ENCODE results near the gene PTPN14.

DNA sequence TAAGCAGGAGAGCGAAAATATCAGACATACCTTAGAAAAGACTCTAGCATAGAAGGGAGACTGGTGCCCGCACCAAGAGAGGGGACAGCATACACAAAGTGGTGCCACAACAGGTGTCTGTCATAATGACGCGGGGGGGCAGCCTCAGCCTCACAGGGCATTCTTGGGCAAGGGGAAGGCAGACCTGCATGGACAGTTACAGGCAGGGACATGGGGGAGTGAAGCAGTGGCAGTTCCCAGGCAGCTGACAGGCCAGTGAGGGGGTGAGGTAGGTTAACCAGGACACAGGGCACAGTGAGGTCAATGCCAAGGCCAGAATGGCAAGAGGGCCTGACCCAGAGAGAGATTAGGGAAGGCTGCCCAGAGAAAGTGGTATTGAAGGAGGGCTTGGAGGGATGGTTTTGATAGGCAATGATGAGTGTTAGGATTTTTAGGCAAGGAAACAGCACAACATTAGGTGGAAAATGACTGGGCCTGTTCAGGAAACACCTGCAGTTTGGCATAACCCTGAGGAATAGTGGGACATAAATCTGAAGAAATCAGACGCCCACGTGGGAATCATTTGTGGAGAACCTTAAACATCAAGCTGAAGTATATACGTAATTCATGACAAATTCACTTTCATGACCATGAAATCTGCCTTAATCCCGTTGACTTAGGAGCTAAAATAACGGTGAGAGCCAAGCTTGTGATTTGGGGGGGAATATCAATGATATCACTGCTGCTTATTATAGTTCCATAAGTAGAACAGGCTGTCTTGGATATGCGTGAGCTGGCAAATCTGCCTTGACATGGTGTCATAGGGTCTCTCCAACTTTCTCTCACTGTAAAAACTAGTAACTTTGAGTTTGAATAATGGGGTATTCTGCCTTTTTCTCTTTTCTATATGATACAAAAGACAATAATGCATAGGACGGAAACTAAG lies 8.9 kb downstream of the PTPN14 start:
- TF ChIP-seq, protein P1, sequence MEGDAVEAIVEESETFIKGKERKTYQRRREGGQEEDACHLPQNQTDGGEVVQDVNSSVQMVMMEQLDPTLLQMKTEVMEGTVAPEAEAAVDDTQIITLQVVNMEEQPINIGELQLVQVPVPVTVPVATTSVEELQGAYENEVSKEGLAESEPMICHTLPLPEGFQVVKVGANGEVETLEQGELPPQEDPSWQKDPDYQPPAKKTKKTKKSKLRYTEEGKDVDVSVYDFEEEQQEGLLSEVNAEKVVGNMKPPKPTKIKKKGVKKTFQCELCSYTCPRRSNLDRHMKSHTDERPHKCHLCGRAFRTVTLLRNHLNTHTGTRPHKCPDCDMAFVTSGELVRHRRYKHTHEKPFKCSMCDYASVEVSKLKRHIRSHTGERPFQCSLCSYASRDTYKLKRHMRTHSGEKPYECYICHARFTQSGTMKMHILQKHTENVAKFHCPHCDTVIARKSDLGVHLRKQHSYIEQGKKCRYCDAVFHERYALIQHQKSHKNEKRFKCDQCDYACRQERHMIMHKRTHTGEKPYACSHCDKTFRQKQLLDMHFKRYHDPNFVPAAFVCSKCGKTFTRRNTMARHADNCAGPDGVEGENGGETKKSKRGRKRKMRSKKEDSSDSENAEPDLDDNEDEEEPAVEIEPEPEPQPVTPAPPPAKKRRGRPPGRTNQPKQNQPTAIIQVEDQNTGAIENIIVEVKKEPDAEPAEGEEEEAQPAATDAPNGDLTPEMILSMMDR (conservative IDR thresholded peaks at IDR 0.05 in 1 of 2, IDR thresholded peaks at IDR 0.05 in 1 of 2; ENCODE audit: extremely low read depth in 1 of 2, insufficient read depth in 1 of 2, low read depth in 1 of 2, low read length in 2 of 2) = no peak
- no peak for TF ChIP-seq EZH2 (IDR thresholded peaks at IDR 0.05; ENCODE audit: borderline replicate concordance, low read length)
